ENCODE results near the gene MYL9.

DNA sequence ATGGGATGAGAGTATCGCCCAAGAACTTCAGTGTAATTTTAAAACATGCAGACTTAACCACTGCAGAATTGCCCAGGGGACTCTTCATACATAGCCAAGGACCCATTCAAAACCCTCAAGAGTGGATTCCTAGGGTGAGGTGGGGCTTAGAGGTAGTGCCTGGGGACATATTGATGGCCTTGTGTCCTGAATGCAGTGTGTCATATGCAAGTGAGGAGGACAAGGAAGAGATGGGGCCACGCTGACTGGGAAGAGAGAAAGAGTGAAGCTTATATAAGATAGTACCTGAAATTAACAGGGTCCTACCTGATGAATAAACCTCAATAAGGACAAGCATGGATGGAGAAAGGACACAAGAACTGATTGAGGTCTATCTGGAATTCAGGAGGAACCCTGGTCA is 13.9 kb downstream of the MYL9 start:
- TF ChIP-seq CTCF (IDR thresholded peaks at IDR 0.05; ENCODE audit: extremely low read depth in 1 of 2, insufficient read depth in 1 of 2, low read depth in 1 of 2, low read length in 2 of 2) (no peak), POLR2A (IDR thresholded peaks at IDR 0.05; ENCODE audit: low read depth, low read length) (no peak), EZH2 (IDR thresholded peaks at IDR 0.05; ENCODE audit: borderline replicate concordance, low read depth, low read length, severe bottlenecking) (no peak), POLR2AphosphoS5 (IDR thresholded peaks at IDR 0.05; ENCODE audit: insufficient read depth, low read depth, low read length) (no peak), MAX (IDR thresholded peaks at IDR 0.05; ENCODE audit: insufficient read depth, insufficient read length) (no peak), MYC (IDR thresholded peaks at IDR 0.05; ENCODE audit: low read depth, low read length) (no peak), FOS (IDR thresholded peaks at IDR 0.05; ENCODE audit: borderline replicate concordance, insufficient read depth, low read length) (no peak)
